ENCODE results near the gene BORCS6. TPM values are rescaled to one million over a fixed set of nuclear protein-coding genes. Genes with fewer than 3 reads are reported as not detected.
A peak's percentile ranks its signal among the peaks of the same experiment; 100 is the strongest.

The BORCS6 gene
- total RNA-seq, 1 experiment from 2014 or later, result 6.4 TPM

GRCh38 chr17:8190506-8190905 lies 526 bp upstream of the BORCS6 start:
- H3K27ac ChIP-seq (ENCODE audit: low read depth, low read length), result peak overlapping the region; percentile 48
- peak overlapping the region; percentile 75 to 83 for H3K4me3 ChIP-seq (replicated peaks in 1 of 2; ENCODE audit: low read depth in 1 of 2, low read length in 2 of 2)
- ChIA-PET CTCF (interaction anchor here (1.0 to 1.9 kb wide), 3 partner anchors 31 to 110 kb away, joined by 3 to 6 read pairs (median 4); no protein-coding TSS in a partner anchor), RAD21 (ENCODE audit: low non-redundant PET in 1 of 2, low total read pairs in 2 of 2, uncharacterized antibody in 2 of 2, unreplicated experiment in 2 of 2) (interaction anchor here in 1 of 2 experiments (0.9 kb wide), 1 partner anchor 32 kb away, joined by 6 read pairs; no protein-coding TSS in a partner anchor), POLR2A (interaction anchor here (0.6 to 6.9 kb wide), 13 partner anchors 16 to 104 kb away, joined by 3 to 63 read pairs (median 4); partner anchors contain the start of genes AURKB, CTC1 and SLC25A35)
- no peak for DNase-seq (ENCODE audit: low read depth, low spot score)
- intact Hi-C loops (cut with micrococcal nuclease), result no loop called here
- BruUV-seq (replicated peaks), result no TSS peak
- no peak for ATAC-seq
- H3K36me3 ChIP-seq (ENCODE audit: control insufficient read depth in 1 of 2, insufficient read depth in 2 of 2, low read length in 2 of 2), result no peaks in the 10 kb centered on the region
- TF ChIP-seq EZH2 (IDR thresholded peaks at IDR 0.05) (no peak), ZFX (IDR thresholded peaks at IDR 0.05) (no peak), ZNF274 (IDR thresholded peaks at IDR 0.05; ENCODE audit: low read depth, low read length) (no peak), POLR2AphosphoS5 (IDR thresholded peaks at IDR 0.05; ENCODE audit: low read depth, low read length) (no peak), REST (IDR thresholded peaks at IDR 0.05; ENCODE audit: low read depth) (no peak), ELF1 (IDR thresholded peaks at IDR 0.05; ENCODE audit: borderline replicate concordance, low read depth) (no peak)
- H3K9me2 ChIP-seq (ENCODE audit: insufficient read depth), result no peaks in the 10 kb centered on the region
- H3K9me3 ChIP-seq (ENCODE audit: control insufficient read depth in 1 of 2, insufficient read depth in 1 of 2, low read depth in 1 of 2, low read length in 2 of 2), result no peaks in the 10 kb centered on the region
- H3K9ac ChIP-seq (ENCODE audit: low read length), result peak overlapping the region; percentile 54
- peaks cover 14% of the 10 kb centered on the region; the same call in 1 of the 2 replicates for H3K79me2 ChIP-seq (ENCODE audit: insufficient read depth, low read length)
- H3K27me3 ChIP-seq (ENCODE audit: insufficient read depth, low read length), result no peaks in the 10 kb centered on the region
- H3K4me1 ChIP-seq (ENCODE audit: control insufficient read depth in 1 of 2, insufficient read depth in 2 of 2, low read length in 2 of 2), result peaks cover 30 to 60% of the 10 kb centered on the region in 2 experiments
- H2AFZ ChIP-seq (ENCODE audit: low read depth, low read length, poor library complexity, severe bottlenecking), result no peak overlapping the region
- H3K4me2 ChIP-seq (ENCODE audit: low read length), result peak overlapping the region; percentile 94
- H4K20me1 ChIP-seq (ENCODE audit: insufficient read depth), result no peaks in the 10 kb centered on the region
